ENCODE measurements around the gene FAM187B. TPM values are rescaled to one million over a fixed set of nuclear protein-coding genes. Genes with fewer than 3 reads are reported as not detected.
A peak's percentile ranks its signal among the peaks of the same experiment; 100 is the strongest.

Gene FAM187B
- total RNA-seq (0.25 TPM in 1 of 2 replicates, not detected in the other), polyA plus RNA-seq (not detected in 2 replicates), polyA minus RNA-seq (not detected in 2 replicates)
- total RNA-seq (2013) = 0.07 TPM

- Histone ChIP-seq H3K4me3 (ENCODE audit: control extremely low read depth in 1 of 5, extremely low read depth in 1 of 5, insufficient read depth in 1 of 5, low read depth in 2 of 5, low read length in 4 of 5) (no peak within 1 kb of the TSS), H3K9ac (ENCODE audit: low read length) (no peak within 1 kb of the TSS), H3K4me1 (ENCODE audit: control insufficient read depth in 2 of 2, insufficient read depth in 2 of 2, low read length in 2 of 2) (peaks cover 16 to 20% of the 10 kb centered on the region in 2 donors), H3K79me2 (ENCODE audit: control insufficient read depth, insufficient read depth, low read length) (no peaks in the 10 kb centered on the region), H3K27ac (ENCODE audit: low read length in 2 of 2) (no peak within 1 kb of the TSS), H3K4me2 (replicated peaks; ENCODE audit: low read depth, low read length, poor library complexity, severe bottlenecking) (no peak within 1 kb of the TSS), H3K36me3 (replicated peaks in 1 of 2; ENCODE audit: control extremely low read depth in 1 of 2, control insufficient read depth in 1 of 2, extremely low read depth in 1 of 2, insufficient read depth in 2 of 2, low read length in 1 of 2) (no peaks in the 10 kb centered on the region), H4K20me1 (ENCODE audit: control insufficient read depth, insufficient read depth, low read length, poor library complexity, severe bottlenecking) (no peaks in the 10 kb centered on the region), H2AFZ (ENCODE audit: insufficient read depth, low read depth, low read length, poor library complexity, severe bottlenecking) (no peak within 1 kb of the TSS), H3K9me3 (ENCODE audit: control extremely low read depth in 1 of 3, control insufficient read depth in 2 of 3, insufficient read depth in 1 of 3, low read length in 2 of 3) (peaks cover 0 to 4% (median 0%) of the 10 kb centered on the region in 3 donors), H3K27me3 (replicated peaks in 1 of 4; ENCODE audit: control extremely low read depth in 1 of 4, control insufficient read depth in 3 of 4, insufficient read depth in 4 of 4, low read length in 3 of 4) (no peaks in the 10 kb centered on the region)
- CTCF ChIA-PET = no interaction called here
- intact Hi-C loops (cut with micrococcal nuclease) = no loop called here
- Mint-ChIP-seq H3K27ac (peak within 1 kb of the TSS; percentile 26), H3K27me3 (peaks cover 3% of the 10 kb centered on the region), H3K4me3 (no peak within 1 kb of the TSS), H3K9me3 (ENCODE audit: insufficient read depth) (no peaks in the 10 kb centered on the region), H3K4me1 (peaks cover 13% of the 10 kb centered on the region)
- no peak for DNase-seq
- TF ChIP-seq EZH2 (IDR thresholded peaks at IDR 0.05; ENCODE audit: borderline replicate concordance, insufficient read depth, low read depth, low read length, poor library complexity, severe bottlenecking) = no peak
- TF ChIP-seq, protein P1, sequence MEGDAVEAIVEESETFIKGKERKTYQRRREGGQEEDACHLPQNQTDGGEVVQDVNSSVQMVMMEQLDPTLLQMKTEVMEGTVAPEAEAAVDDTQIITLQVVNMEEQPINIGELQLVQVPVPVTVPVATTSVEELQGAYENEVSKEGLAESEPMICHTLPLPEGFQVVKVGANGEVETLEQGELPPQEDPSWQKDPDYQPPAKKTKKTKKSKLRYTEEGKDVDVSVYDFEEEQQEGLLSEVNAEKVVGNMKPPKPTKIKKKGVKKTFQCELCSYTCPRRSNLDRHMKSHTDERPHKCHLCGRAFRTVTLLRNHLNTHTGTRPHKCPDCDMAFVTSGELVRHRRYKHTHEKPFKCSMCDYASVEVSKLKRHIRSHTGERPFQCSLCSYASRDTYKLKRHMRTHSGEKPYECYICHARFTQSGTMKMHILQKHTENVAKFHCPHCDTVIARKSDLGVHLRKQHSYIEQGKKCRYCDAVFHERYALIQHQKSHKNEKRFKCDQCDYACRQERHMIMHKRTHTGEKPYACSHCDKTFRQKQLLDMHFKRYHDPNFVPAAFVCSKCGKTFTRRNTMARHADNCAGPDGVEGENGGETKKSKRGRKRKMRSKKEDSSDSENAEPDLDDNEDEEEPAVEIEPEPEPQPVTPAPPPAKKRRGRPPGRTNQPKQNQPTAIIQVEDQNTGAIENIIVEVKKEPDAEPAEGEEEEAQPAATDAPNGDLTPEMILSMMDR (IDR thresholded peaks at IDR 0.05) = no peak
- 92% methylated on average over 8 of the region's 14 CpGs for WGBS (ENCODE audit: insufficient coverage)
- ATAC-seq (ENCODE audit: low read depth) = no peak
- POLR2A ChIA-PET = no interaction called here
Observed at GRCh38 chr19:35228177-35228930, at the start of gene FAM187B. Gene FAM187B (minus strand): TSS chr19:35228739. CDS start chr19:35228680, 59 bp downstream.

DNA sequence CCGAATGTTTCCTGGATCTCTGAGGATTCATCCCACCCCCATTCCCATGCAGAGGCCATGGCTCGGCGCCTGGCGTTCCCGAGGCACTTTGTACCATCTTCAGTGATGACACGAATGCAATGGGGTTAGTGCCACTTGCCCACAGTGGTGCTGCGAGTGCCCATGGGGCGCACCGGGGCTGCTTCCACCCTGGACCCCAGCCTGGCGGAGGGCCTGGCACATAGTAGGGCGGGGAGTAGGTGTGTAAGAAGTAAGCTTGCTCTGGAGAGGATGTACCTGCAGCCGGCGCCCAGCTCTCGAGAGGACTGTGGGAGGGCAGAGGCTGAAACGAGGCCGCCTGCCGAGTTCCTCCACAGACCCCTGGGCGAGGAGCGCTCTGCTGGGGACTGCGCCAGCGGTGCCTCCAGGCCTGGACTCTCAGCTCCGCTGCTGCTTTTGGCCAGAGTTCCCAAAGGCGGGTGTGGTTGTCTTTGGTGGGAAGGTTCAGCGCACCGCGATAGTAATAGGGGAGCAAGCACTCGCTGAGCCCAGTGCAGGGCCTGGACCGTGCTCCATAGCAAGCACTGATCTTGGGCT, 48.3 kb upstream of the FAM187B start:
- ChIA-PET POLR2A (interaction anchor here (0.6 kb wide), 1 partner anchor 61 kb away, joined by 3 read pairs; no protein-coding TSS in a partner anchor), CTCF (no interaction called here)
- no peaks in the 10 kb centered on the region for H3K9me3 Mint-ChIP-seq (ENCODE audit: insufficient read depth)
- Histone ChIP-seq H4K20me1 (ENCODE audit: control insufficient read depth, insufficient read depth, low read length, poor library complexity, severe bottlenecking) (peaks cover 32% of the 10 kb centered on the region), H3K9me3 (ENCODE audit: control extremely low read depth in 1 of 3, control insufficient read depth in 2 of 3, insufficient read depth in 1 of 3, low read length in 2 of 3) (no peaks in the 10 kb centered on the region), H3K4me1 (ENCODE audit: control insufficient read depth in 2 of 2, insufficient read depth in 2 of 2, low read length in 2 of 2) (peaks cover 30 to 33% of the 10 kb centered on the region in 2 donors), H2AFZ (ENCODE audit: insufficient read depth, low read depth, low read length, poor library complexity, severe bottlenecking) (no peak overlapping the region), H3K9ac (ENCODE audit: low read length) (no peak overlapping the region), H3K27ac (ENCODE audit: low read length in 2 of 2) (no peak overlapping the region), H3K79me2 (ENCODE audit: control insufficient read depth, insufficient read depth, low read length) (peaks cover 46% of the 10 kb centered on the region), H3K4me3 (ENCODE audit: control extremely low read depth in 1 of 5, extremely low read depth in 1 of 5, insufficient read depth in 1 of 5, low read depth in 2 of 5, low read length in 4 of 5) (no peak overlapping the region), H3K27me3 (replicated peaks in 1 of 4; ENCODE audit: control extremely low read depth in 1 of 4, control insufficient read depth in 3 of 4, insufficient read depth in 4 of 4, low read length in 3 of 4) (no peaks in the 10 kb centered on the region), H3K4me2 (replicated peaks; ENCODE audit: low read depth, low read length, poor library complexity, severe bottlenecking) (no peak overlapping the region), H3K36me3 (replicated peaks in 1 of 2; ENCODE audit: control extremely low read depth in 1 of 2, control insufficient read depth in 1 of 2, extremely low read depth in 1 of 2, insufficient read depth in 2 of 2, low read length in 1 of 2) (peaks cover 0 to 50% of the 10 kb centered on the region in 2 experiments)
- no peak for TF ChIP-seq EZH2 (IDR thresholded peaks at IDR 0.05; ENCODE audit: borderline replicate concordance, insufficient read depth, low read depth, low read length, poor library complexity, severe bottlenecking)
- TF ChIP-seq, protein P1 (IDR thresholded peaks at IDR 0.05) = no peak
- H3K4me1 Mint-ChIP-seq = peaks cover 48% of the 10 kb centered on the region
- DNase-seq (no peak), ATAC-seq (ENCODE audit: low read depth) (no peak)
- H3K27ac Mint-ChIP-seq = peak overlapping the region; percentile 59
- intact Hi-C loops (cut with micrococcal nuclease) = no loop called here
- H3K27me3 Mint-ChIP-seq = no peaks in the 10 kb centered on the region
- H3K4me3 Mint-ChIP-seq = no peak overlapping the region
- WGBS (ENCODE audit: insufficient coverage) = 94% methylated on average over 25 of the region's 28 CpGs

All from B cell (primary cell).